Measurements from ENCODE around the gene ZHX3. TPM values are rescaled to one million over a fixed set of nuclear protein-coding genes. Genes with fewer than 3 reads are reported as not detected.

Gene ZHX3
- total and polyA plus RNA-seq, 9 of the 15 experiments (the other 6 are each of a cell fraction or from before 2014, with no cell fraction given) = 0.80 to 14.6 (median 4.9) TPM

GRCh38 chr20:41340327-41341055 lies 23.0 kb upstream of the ZHX3 start, which contains the start of gene LPIN3 (continued):
- no peak for TF ChIP-seq ZFP91 (CRISPR knock-in tag; IDR thresholded peaks at IDR 0.05)
- TF ChIP-seq SIRT6 (IDR thresholded peaks at IDR 0.05; ENCODE audit: low read depth, low read length) = no peak
- no peak for TF ChIP-seq RHOXF2B (CRISPR knock-in tag; conservative IDR thresholded peaks at IDR 0.05)
- TF ChIP-seq ZNF830 (CRISPR knock-in tag; IDR thresholded peaks at IDR 0.05) = no peak
- TF ChIP-seq FUS (optimal IDR thresholded peaks at IDR 0.05; ENCODE audit: low read depth, low read length) = no peak
- TF ChIP-seq ELF1 (tag; IDR thresholded peaks at IDR 0.05) = peak; percentile 91
- no peak for TF ChIP-seq ZNF280A (IDR thresholded peaks at IDR 0.05; ENCODE audit: low read depth, partially characterized antibody)
- TF ChIP-seq TAF7 (tag; IDR thresholded peaks at IDR 0.05) = 0 out of 2 replicates have a peak, but pooled peaks have one; percentile 31
- TF ChIP-seq SIN3A (IDR thresholded peaks at IDR 0.05; ENCODE audit: borderline replicate concordance in 2 of 2, control insufficient read depth in 1 of 2, low read depth in 2 of 2, low read length in 2 of 2) = no peak; a peak in 1 of 4 replicates
- no peak for TF ChIP-seq SMAD4 (CRISPR knock-in tag; conservative IDR thresholded peaks at IDR 0.05)
- no peak for TF ChIP-seq CCAR2 (IDR thresholded peaks at IDR 0.05; ENCODE audit: low read depth, low read length)
- no peak for TF ChIP-seq NCOA1 (IDR thresholded peaks at IDR 0.05; ENCODE audit: low read depth)
- peak; percentile 14; the same call in 1 of the 2 replicates for TF ChIP-seq ATF3 (IDR thresholded peaks at IDR 0.05)
- TF ChIP-seq ATF3 (CRISPR knock-in tag; conservative IDR thresholded peaks at IDR 0.05) = no peak
- no peak for TF ChIP-seq NR3C1 (CRISPR knock-in tag; IDR thresholded peaks at IDR 0.05)
- TF ChIP-seq ZSCAN29 (IDR thresholded peaks at IDR 0.05) = no peak
- no peak for TF ChIP-seq KLF6 (CRISPR knock-in tag; IDR thresholded peaks at IDR 0.05; ENCODE audit: borderline replicate concordance)
- TF ChIP-seq NBN (IDR thresholded peaks at IDR 0.05; ENCODE audit: low read depth) = peak; percentile 62; the same call in 1 of the 2 replicates
- no peak for TF ChIP-seq RREB1 (CRISPR knock-in tag; IDR thresholded peaks at IDR 0.05)
